ENCODE results near the gene SH3BP2.

Gene SH3BP2

GRCh38 chr4:2802618-2803531 lies 10.0 kb downstream of the SH3BP2 start:
- in situ Hi-C loops (cut with MboI; ENCODE audit: low sequenced_read_pairs) = no loop called here

- in situ Hi-C loops (cut with MboI; ENCODE audit: low sequenced_read_pairs) = no loop called here
These were observed 11.0 kb downstream of the SH3BP2 start for GRCh38 chr4:2803624-2804448.

GRCh38 chr4:2804449-2804972 lies 11.6 kb downstream of the SH3BP2 start:
- in situ Hi-C loops (cut with MboI; ENCODE audit: low sequenced_read_pairs) = no loop called here

GRCh38 chr4:2804973-2805501 lies 12.2 kb downstream of the SH3BP2 start:
- in situ Hi-C loops (cut with MboI; ENCODE audit: low sequenced_read_pairs) = no loop called here

- in situ Hi-C loops (cut with MboI; ENCODE audit: low sequenced_read_pairs) = no loop called here
These were observed 13.0 kb downstream of the SH3BP2 start for GRCh38 chr4:2805712-2806389.

- in situ Hi-C loops (cut with MboI; ENCODE audit: low sequenced_read_pairs) = no loop called here
These were observed 13.8 kb downstream of the SH3BP2 start for GRCh38 chr4:2806390-2807355.

GRCh38 chr4:2807571-2807970 lies 14.7 kb downstream of the SH3BP2 start:
- in situ Hi-C loops (cut with MboI; ENCODE audit: low sequenced_read_pairs) = no loop called here

- in situ Hi-C loops (cut with MboI; ENCODE audit: low sequenced_read_pairs) = no loop called here
These were observed 15.1 kb downstream of the SH3BP2 start for GRCh38 chr4:2808001-2808400.

- in situ Hi-C loops (cut with MboI; ENCODE audit: low sequenced_read_pairs) = no loop called here
These were observed 16.8 kb downstream of the SH3BP2 start for GRCh38 chr4:2809610-2810180.

- in situ Hi-C loops (cut with MboI; ENCODE audit: low sequenced_read_pairs) = no loop called here
These were observed 17.5 kb downstream of the SH3BP2 start for GRCh38 chr4:2810388-2810787.

- in situ Hi-C loops (cut with MboI; ENCODE audit: low sequenced_read_pairs) = no loop called here
These were observed 19.1 kb downstream of the SH3BP2 start for GRCh38 chr4:2811830-2812611.

- in situ Hi-C loops (cut with MboI; ENCODE audit: low sequenced_read_pairs) = no loop called here
These were observed 19.9 kb downstream of the SH3BP2 start for GRCh38 chr4:2812612-2813354.

GRCh38 chr4:2813446-2814405 lies 20.8 kb downstream of the SH3BP2 start:
- in situ Hi-C loops (cut with MboI; ENCODE audit: low sequenced_read_pairs) = no loop called here

- in situ Hi-C loops (cut with MboI; ENCODE audit: low sequenced_read_pairs) = no loop called here
These were observed 21.9 kb downstream of the SH3BP2 start for GRCh38 chr4:2814627-2815270.

GRCh38 chr4:2816401-2816954 lies 23.6 kb downstream of the SH3BP2 start:
- in situ Hi-C loops (cut with MboI; ENCODE audit: low sequenced_read_pairs) = no loop called here

- in situ Hi-C loops (cut with MboI; ENCODE audit: low sequenced_read_pairs) = no loop called here
These were observed 24.3 kb downstream of the SH3BP2 start for GRCh38 chr4:2817137-2817536.
